GM12878 (cell line): ENCODE data around the gene GREB1. TPM values are rescaled to one million over a fixed set of nuclear protein-coding genes. Genes with fewer than 3 reads are reported as not detected.

Source experiments
- IKZF2 ChIP-seq, 2 experiments: fragments of 450-650 bp; IDR thresholded peaks; 2 replicates each; pipeline ENCODE4 v1.6.1; 2017; ENCODE audit warnings: mild to moderate bottlenecking in 2 of 2, moderate library complexity in 2 of 2
- IRF3 ChIP-seq: fragments of 450-650 bp; IDR thresholded peaks from 2 replicates; pipeline ENCODE4 v1.6.1; 2014; ENCODE audit warnings: mild to moderate bottlenecking
- IRF5 ChIP-seq: fragments of 450-650 bp; IDR thresholded peaks from 2 replicates; pipeline ENCODE4 v1.6.1; 2017; ENCODE audit warnings: borderline replicate concordance
- MEF2A ChIP-seq: IDR thresholded peaks from 2 replicates; pipeline ENCODE4 v1.6.1; 2011; ENCODE audit warnings: low read depth, mild to moderate bottlenecking, low read length, moderate library complexity; ENCODE audit not compliant: insufficient read depth
- NKRF ChIP-seq: fragments of 450-650 bp; conservative IDR thresholded peaks from 2 replicates; pipeline ENCODE4 v1.6.1; 2017; ENCODE audit warnings: mild to moderate bottlenecking, moderate library complexity
- POLR2AphosphoS2 ChIP-seq: IDR thresholded peaks from 2 replicates; pipeline ENCODE4 v1.6.1; 2011; ENCODE audit warnings: low read depth, mild to moderate bottlenecking, low read length, improper control_type of control experiment, moderate library complexity
- SIN3A ChIP-seq: IDR thresholded peaks from 2 replicates; pipeline ENCODE4 v1.6.1; 2012; ENCODE audit warnings: low read depth, low read length, improper control_type of control experiment
- SIX5 ChIP-seq: IDR thresholded peaks from 2 replicates; pipeline ENCODE4 v1.6.1; 2011; ENCODE audit warnings: mild to moderate bottlenecking, low read depth, low read length, moderate library complexity; ENCODE audit not compliant: severe bottlenecking
- SPI1 ChIP-seq: IDR thresholded peaks from 2 replicates; pipeline ENCODE4 v1.6.1; 2011; ENCODE audit warnings: low read depth, mild to moderate bottlenecking, low read length, moderate library complexity, borderline replicate concordance; ENCODE audit not compliant: insufficient read depth
- polyA plus RNA-seq, 11 experiments: library from polyadenylated mRNA; depleted of rRNA in 4 of 11; unstranded in 6 of 11; stranded (reverse) in 5 of 11; fragments of >200 nt; fragmentation: Nextera tagmentation in 4 of 11; fragmentation: Illumina TruSeq in 1 of 11; extraction: Ambion mirVana in 4 of 11; extraction: Trizol in 1 of 11; gene quantifications; 1 replicate in 1 of 11; 2 replicates in 10 of 11; pipeline versions ENCODE4 v1.2.1 to v1.2.3, GENCODE V29; 2011 to 2016; ENCODE audit warnings: inconsistent platforms in 2 of 11, missing spikeins in 2 of 11, low read depth in 1 of 11
- total RNA-seq, 4 experiments: library from RNA; depleted of rRNA in 3 of 4; stranded (reverse); fragments of >200 nt in 3 of 4; fragmentation: Illumina TruSeq in 1 of 4; extraction: Trizol in 1 of 4; gene quantifications; 2 replicates each; pipeline versions ENCODE4 v1.2.1 to v1.2.3, GENCODE V29; 2013 to 2021
- TF ChIP-seq, protein P1 (sequence below): fragments of 450-650 bp; IDR thresholded peaks from 2 replicates; pipeline ENCODE4 v1.6.1; 2016; ENCODE audit warnings: mild to moderate bottlenecking, moderate library complexity, borderline replicate concordance
- TF ChIP-seq, protein P2 (sequence below): fragments of 450-650 bp; formaldehyde crosslinking; IDR thresholded peaks from 2 replicates; pipeline ENCODE4 v1.5.0; 2022; ENCODE audit warnings: mild to moderate bottlenecking, missing genetic modification characterization

Gene GREB1
- total and polyA plus RNA-seq, 10 of the 15 experiments (the other 5 are each of a cell fraction or from before 2014, with no cell fraction given) = 0.09 to 2.1 (median 0.37) TPM; not detected in 1

GRCh38 chr2:11635141-11635540 lies 101.3 kb downstream of the GREB1 start (continued):
- TF ChIP-seq IRF5 (no peak), POLR2AphosphoS2 (no peak), SPI1 (no peak), NKRF (no peak), SIN3A (no peak), MEF2A (no peak), SIX5 (no peak), IRF3 (no peak), IKZF2 (IDR thresholded peaks at IDR 0.05) (no peak)
- TF ChIP-seq, protein P1, sequence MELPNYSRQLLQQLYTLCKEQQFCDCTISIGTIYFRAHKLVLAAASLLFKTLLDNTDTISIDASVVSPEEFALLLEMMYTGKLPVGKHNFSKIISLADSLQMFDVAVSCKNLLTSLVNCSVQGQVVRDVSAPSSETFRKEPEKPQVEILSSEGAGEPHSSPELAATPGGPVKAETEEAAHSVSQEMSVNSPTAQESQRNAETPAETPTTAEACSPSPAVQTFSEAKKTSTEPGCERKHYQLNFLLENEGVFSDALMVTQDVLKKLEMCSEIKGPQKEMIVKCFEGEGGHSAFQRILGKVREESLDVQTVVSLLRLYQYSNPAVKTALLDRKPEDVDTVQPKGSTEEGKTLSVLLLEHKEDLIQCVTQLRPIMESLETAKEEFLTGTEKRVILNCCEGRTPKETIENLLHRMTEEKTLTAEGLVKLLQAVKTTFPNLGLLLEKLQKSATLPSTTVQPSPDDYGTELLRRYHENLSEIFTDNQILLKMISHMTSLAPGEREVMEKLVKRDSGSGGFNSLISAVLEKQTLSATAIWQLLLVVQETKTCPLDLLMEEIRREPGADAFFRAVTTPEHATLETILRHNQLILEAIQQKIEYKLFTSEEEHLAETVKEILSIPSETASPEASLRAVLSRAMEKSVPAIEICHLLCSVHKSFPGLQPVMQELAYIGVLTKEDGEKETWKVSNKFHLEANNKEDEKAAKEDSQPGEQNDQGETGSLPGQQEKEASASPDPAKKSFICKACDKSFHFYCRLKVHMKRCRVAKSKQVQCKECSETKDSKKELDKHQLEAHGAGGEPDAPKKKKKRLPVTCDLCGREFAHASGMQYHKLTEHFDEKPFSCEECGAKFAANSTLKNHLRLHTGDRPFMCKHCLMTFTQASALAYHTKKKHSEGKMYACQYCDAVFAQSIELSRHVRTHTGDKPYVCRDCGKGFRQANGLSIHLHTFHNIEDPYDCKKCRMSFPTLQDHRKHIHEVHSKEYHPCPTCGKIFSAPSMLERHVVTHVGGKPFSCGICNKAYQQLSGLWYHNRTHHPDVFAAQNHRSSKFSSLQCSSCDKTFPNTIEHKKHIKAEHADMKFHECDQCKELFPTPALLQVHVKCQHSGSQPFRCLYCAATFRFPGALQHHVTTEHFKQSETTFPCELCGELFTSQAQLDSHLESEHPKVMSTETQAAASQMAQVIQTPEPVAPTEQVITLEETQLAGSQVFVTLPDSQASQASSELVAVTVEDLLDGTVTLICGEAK = no peak
- TF ChIP-seq, protein P2, sequence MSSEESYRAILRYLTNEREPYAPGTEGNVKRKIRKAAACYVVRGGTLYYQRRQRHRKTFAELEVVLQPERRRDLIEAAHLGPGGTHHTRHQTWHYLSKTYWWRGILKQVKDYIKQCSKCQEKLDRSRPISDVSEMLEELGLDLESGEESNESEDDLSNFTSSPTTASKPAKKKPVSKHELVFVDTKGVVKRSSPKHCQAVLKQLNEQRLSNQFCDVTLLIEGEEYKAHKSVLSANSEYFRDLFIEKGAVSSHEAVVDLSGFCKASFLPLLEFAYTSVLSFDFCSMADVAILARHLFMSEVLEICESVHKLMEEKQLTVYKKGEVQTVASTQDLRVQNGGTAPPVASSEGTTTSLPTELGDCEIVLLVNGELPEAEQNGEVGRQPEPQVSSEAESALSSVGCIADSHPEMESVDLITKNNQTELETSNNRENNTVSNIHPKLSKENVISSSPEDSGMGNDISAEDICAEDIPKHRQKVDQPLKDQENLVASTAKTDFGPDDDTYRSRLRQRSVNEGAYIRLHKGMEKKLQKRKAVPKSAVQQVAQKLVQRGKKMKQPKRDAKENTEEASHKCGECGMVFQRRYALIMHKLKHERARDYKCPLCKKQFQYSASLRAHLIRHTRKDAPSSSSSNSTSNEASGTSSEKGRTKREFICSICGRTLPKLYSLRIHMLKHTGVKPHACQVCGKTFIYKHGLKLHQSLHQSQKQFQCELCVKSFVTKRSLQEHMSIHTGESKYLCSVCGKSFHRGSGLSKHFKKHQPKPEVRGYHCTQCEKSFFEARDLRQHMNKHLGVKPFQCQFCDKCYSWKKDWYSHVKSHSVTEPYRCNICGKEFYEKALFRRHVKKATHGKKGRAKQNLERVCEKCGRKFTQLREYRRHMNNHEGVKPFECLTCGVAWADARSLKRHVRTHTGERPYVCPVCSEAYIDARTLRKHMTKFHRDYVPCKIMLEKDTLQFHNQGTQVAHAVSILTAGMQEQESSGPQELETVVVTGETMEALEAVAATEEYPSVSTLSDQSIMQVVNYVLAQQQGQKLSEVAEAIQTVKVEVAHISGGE = no peak
- TF ChIP-seq, all 136 proteins: peak for 0
